GM18502 (cell line): ENCODE data around the gene CTXN1.
"Not testable (repeated sequence)": the region's sequence is repeated elsewhere in the genome, so short reads cannot be mapped to it uniquely, and the experiment has no call there.

ENCODE experiments used
- ATAC-seq: cut with Tn5 transposase; IDR thresholded peaks from one replicate; pipeline ENCODE4 v1.9.1; 2021; ENCODE audit warnings: mild to moderate bottlenecking; ENCODE audit not compliant: unreplicated experiment, poor library complexity

Gene CTXN1

DNA sequence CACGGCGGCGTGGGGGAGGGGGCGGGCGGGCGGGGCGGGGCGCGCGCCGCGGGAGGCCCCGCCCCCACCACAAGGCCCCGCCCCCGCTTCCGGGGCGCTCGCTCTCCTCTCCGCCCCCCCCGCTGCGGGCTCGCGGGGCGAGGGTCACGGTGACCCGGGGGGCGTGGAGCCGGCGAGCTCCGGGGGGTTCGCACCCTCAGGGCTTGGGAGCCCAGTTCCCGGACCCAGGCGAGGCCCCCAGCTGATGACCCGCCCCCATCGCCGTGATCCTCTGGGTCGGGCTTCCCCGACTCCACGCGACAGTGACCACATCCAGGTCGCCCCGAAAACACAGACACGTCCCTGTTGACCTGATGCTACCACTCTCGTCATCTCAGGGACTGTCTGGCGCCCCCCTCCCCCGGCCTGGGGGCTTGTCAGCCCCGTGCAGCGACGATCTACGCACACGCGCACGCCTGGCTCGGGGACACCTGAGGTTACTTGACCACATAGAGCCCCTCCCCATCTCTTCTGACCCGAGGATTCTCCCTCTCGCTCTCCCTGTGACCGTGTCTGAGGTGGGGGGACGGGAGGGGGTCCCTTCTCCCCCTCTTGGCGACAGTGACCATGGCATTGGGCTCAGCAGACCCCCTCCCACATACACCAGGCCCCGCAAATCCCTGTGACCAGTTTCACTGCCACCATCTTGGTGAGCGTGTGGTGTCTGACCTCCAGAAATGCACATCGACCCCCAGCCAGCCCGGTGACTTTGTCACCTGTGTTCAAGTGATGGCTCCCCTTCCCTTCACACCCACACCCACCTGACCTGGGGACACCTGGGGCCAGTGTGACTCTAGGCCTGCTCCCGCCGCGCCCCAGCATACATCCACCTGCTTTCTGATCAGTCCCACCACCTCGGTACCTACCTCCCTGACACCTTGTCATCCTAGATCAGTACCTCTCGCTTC lies 21.6 kb downstream of the CTXN1 start:
- peak; percentile 43 for ATAC-seq

GRCh38 chr19:7903244-7904073 lies 22.5 kb downstream of the CTXN1 start, which contains the start of gene MAP2K7:
MAP2K7 (plus strand) TSS chr19:7903877; CDS start chr19:7903945, 68 bp downstream.
- peak; percentile 80 for ATAC-seq

DNA sequence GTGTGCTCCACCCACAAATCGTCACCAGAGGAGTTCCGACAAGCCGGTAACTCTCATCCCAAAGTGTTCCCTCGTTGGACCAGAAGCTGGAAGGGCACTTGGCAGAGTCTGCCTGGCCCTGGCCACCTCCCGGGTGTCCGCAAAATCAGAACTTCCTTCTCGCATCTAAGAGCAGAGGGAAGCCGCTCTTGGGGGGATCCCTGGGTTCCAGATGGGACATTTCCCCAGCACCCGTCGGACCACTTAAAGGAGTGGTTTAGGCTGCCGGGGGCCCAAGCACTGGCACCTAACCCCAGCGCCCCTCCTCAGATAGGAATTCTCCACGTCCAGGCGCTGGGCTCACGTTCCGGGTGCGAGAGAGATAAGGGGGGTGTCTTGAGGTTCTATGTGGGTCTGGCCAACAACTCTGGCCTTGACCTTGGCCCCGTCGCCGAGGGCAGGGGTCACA lies 23.1 kb downstream of the CTXN1 start:
- no peak for ATAC-seq

DNA sequence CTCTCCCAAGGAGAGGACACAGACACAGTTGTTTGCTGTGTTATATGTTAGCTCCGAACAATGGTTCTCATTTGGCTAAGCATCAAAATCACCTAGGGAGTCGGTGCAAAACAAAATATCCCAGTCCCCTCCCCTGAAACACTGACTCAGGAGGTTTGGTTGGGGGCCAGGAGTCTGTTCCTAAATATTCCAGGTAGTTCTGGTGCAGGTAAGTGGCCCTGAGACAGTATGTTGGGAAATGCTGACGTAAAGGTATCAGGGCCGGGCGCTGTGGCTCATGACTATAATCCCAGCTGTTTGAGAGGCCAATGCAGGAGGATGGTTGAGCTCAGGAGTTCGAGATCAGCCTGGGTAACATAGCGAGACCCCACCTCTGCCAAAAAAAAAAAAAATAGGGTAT lies 24.6 kb downstream of the CTXN1 start:
- no peak for ATAC-seq

- ATAC-seq: no peak
Observed at GRCh38 chr19:7900931-7901330, 25.0 kb downstream of the CTXN1 start.

DNA sequence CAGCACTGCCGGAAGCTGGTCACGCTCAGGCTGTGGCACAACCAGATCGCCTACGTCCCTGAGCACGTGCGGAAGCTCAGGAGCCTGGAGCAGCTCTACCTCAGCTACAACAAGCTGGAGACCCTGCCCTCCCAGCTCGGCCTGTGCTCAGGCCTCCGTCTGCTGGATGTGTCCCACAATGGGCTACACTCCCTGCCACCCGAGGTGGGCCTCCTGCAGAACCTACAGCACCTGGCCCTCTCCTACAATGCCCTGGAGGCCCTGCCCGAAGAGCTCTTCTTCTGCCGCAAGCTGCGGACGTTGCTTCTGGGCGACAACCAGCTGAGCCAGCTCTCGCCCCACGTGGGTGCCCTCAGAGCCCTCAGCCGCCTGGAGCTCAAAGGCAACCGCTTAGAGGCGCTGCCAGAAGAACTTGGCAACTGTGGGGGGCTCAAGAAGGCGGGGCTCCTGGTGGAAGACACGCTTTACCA lies 25.5 kb downstream of the CTXN1 start:
- ATAC-seq: no peak

GRCh38 chr19:7899751-7900378 lies 26.1 kb downstream of the CTXN1 start:
- no peak for ATAC-seq

GRCh38 chr19:7898967-7899366 lies 27.0 kb downstream of the CTXN1 start:
- no peak for ATAC-seq

DNA sequence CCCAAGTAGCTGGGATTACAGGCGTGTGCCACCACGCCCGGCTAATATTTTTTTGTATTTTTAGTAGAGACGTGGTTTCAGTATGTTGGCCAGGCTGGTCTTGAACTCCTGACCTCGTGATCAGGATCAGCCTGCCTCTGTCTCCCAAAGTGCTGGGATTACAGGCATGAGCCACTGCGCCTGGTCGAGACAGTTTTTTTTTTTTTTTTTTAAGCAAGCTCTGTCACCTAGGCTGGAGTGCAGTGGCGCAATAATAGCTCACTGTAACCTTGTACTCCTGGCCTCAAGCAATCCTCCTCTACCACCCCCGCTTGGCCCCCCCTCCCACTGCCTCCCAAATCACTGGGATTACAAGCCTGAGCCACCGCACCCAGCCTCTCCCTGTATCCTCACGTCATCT lies 28.6 kb downstream of the CTXN1 start:
- ATAC-seq: no peak

DNA sequence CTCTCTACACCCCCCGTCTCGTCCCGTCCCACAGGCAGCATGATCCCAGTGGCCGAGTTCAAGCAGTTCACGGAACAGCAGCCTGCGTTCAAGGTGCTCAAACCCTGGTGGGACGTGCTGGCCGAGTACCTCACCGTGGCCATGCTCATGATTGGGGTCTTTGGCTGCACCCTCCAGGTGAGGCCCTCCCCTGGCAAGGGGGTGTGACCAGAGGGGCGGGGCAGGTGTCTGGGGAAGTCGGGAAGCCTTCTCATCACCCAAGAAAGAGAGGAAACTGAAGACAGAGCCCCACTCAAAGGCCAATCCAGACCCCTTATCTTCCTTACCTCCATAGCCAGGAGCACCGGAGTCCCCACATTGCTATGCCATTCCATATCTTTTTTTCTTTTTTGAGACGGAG lies 30.4 kb downstream of the CTXN1 start:
- ATAC-seq: no peak

- no peak for ATAC-seq
Observed at GRCh38 chr19:7894612-7895309, 31.2 kb downstream of the CTXN1 start.

DNA sequence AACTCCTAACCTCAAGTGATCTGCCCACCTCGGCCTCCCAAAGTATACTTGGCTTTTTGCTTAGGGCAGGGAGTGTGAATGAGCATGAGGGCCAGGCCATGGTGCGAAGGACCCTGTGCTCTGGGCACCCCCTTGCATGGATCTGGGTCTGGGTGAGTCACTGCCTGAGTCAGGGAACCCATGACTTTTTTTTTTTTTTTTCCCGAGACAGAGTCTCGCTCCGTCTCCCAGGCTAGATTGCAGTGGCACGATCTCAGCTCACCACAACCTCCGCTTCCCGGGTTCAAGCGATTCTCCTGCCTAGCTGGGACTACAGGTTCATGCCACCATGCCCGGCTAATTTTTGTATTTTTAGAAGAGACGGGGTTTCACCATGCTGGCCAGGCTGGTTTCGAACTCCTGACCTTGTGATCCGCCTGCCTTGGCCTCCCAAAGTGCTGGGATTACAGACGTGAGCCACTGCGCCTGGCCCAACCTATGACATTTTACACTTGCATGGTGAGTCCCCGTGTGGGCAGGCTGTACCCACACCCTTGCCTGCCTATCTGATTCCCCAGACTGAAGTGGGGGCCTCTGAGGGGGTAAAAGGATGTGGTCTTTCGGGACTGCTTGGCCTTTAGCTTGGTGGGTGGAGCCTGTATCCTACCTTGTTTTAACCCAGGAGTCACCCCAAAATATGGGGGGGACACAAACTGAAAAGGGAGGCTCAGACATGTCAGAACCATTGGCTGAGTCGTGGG lies 32.4 kb downstream of the CTXN1 start:
- not testable (repeated sequence) for ATAC-seq

- ATAC-seq: no peak
Observed at GRCh38 chr19:7888826-7889217, 37.1 kb downstream of the CTXN1 start.

DNA sequence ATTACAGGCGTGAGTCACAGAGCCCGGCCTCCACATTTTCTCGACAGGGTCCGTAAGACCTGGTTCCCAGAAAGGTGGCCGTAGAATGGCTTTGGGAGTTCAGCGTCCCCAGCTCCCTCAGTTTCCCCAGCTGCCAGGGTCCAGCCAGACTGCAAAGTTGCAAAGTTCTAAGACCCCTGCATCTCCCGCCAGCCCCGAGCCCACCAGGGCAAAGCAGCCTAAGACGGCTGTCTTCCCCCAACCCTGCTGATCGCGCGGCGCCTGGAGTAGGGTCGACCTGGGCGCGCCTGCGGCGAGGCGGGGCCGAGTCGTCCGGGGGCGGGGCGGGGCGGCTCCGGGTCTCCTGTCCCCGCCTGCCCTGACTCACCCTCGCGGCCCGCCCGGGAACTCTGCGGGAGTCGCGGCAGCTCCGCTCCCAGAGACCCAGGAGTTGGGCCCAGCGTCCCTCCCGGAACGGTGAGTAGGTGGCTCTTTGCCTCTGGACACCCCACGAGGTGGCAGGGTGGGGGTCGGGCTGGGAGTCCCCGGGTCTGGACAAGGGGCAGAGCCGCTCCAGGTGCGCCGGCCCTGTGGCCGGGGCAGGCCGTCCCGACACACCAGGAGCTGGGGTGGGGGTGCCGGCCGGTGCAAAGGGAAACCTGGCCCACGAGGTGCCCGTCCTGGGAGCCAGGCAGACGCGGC lies 37.6 kb downstream of the CTXN1 start, which contains the start of gene LRRC8E:
Gene LRRC8E, plus strand, starts transcription at position 366 of the 681 bp plus-strand sequence. CDS start 7,094 bp downstream, outside the sequence.
- ATAC-seq: no peak

GRCh38 chr19:7887408-7888144 lies 38.4 kb downstream of the CTXN1 start:
- ATAC-seq: no peak

GRCh38 chr19:7885818-7886217 lies 40.1 kb downstream of the CTXN1 start:
- no peak for ATAC-seq

GRCh38 chr19:7883796-7884570 lies 42.0 kb downstream of the CTXN1 start:
- ATAC-seq: no peak
